Keratinocyte (primary cell): ENCODE data around the gene OR4B1.

ENCODE experiments used
- CTCF ChIP-seq, 3 experiments: IDR thresholded peaks in 1 of 3; conservative IDR thresholded peaks in 1 of 3; optimal IDR thresholded peaks in 1 of 3; 2 replicates in 2 of 3; 3 replicates in 1 of 3; pipeline versions ENCODE3 to v1.5.1; 2011; ENCODE audit warnings: low read length in 3 of 3, mild to moderate bottlenecking in 3 of 3, moderate library complexity in 2 of 3, control low read depth in 1 of 3, inconsistent platforms in 1 of 3; ENCODE audit not compliant: insufficient read depth in 2 of 3; ENCODE audit errors: extremely low read depth in 1 of 3
- EZH2 ChIP-seq: IDR thresholded peaks from one replicate; pipeline ENCODE4 v1.6.1; 2012; ENCODE audit warnings: inconsistent platforms, mild to moderate bottlenecking, low read length, moderate library complexity

- TF ChIP-seq CTCF (optimal IDR thresholded peaks at IDR 0.05 in 1 of 3, IDR thresholded peaks at IDR 0.05 in 1 of 3, conservative IDR thresholded peaks at IDR 0.05 in 1 of 3; ENCODE audit: extremely low read depth in 1 of 3, insufficient read depth in 2 of 3, low read length in 3 of 3) (no peak), EZH2 (no peak)
These were observed 8.7 kb upstream of the OR4B1 start for GRCh38 chr11:48207881-48208280.
